ENCODE data around the gene TEDC1. TPM values are rescaled to one million over a fixed set of nuclear protein-coding genes. Genes with fewer than 3 reads are reported as not detected.

TEDC1 gene
- total RNA-seq (2022; extraction: Qiagen RNA extraction; ENCODE audit: low read depth) = 32.7 to 51.3 TPM (median 43.3 TPM) in 5 replicates

DNA sequence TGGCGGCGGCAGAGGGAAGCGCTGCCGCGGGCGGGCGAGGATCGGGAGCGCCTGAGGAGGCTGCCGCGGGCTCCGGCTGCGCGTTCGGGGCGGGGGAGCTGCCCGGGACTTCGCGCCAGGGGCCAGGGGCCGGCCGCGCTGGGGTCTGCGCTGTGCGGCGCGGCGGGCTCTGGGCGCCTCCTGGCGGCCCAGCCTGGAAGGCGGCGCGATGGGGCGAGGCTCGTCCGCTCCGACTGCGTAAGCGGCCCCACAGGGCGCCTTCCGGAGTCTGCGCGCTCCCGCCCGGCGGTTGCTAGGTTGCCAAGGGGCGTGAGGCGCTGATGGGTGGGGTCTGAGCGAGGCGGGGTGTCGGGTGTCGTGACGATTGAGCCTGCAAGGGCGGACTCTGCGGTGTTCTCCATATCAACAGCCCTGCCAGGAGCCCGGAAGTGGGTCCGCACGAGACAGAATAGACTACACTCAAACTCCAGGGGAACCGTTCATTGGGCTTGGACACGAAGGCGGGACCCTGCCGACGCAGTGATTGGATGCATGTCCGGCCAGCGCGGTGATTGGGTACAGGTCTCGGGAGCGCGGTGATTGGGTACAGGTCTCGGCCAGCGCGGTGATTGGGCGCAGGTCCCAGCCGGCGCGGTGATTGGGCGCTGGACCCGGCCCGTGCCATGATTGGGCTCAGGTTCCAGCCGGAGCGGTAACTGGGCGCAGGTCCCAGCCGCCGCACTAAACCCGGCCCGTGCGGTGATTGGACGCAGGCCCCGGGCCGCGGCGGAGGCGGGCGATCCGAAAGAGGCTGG is at the start of gene TEDC1:
Gene TEDC1, plus strand, starts transcription at position 675 of the 794 bp plus-strand sequence. CDS start 130 bp downstream, outside the sequence.

GRCh38 chr14:105474483-105475268 is 16.4 kb upstream of the TEDC1 start, which contains the start of gene CRIP2:
Gene CRIP2, plus strand, starts transcription at chr14:105474821. Its CDS starts 42 bp downstream, at chr14:105474863.

DNA sequence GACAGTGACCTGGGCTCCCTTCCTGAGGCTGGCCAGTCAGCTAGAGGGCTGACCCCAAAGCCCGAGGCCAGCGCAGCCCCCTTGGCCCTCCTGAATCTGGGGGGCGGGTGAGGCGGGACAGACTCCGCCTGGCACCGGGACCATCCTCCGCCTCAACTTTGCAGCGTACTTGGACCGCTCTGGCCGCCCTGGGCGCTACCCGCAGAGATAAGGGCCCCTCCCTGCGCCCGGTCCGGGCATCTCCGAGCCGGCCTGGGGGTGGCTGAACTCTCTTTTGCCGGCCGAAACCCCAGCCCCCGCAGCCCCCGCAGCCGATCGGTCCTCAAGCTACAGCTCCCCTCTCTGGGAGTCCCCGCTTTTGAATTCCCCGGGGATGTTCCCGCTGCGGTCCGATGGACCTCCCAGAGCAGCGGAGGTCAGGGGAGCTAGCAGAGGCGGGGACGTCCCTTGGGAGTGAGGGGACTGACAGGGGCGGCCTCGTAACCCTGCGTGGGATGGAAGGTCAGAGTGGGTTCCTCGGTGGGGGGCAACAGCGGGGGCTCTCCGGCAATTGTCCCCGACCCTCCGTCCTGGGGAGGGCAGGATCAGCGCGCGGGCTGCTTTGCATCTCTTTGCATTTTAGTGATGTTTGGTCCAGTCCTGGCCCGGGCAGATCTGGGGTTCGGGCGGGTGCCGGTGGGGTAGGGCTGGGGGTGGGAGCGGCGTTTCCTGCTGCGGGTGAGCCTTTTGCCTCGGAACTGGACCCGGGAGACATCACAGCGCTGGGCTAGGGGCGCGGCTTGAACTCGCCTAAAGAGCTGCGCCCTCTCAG is 4.7 kb upstream of the TEDC1 start, which contains the start of gene CRIP1:
Gene CRIP1, plus strand, starts transcription at position 724 of the 811 bp plus-strand sequence. CDS start 374 bp downstream, outside the sequence.

DNA sequence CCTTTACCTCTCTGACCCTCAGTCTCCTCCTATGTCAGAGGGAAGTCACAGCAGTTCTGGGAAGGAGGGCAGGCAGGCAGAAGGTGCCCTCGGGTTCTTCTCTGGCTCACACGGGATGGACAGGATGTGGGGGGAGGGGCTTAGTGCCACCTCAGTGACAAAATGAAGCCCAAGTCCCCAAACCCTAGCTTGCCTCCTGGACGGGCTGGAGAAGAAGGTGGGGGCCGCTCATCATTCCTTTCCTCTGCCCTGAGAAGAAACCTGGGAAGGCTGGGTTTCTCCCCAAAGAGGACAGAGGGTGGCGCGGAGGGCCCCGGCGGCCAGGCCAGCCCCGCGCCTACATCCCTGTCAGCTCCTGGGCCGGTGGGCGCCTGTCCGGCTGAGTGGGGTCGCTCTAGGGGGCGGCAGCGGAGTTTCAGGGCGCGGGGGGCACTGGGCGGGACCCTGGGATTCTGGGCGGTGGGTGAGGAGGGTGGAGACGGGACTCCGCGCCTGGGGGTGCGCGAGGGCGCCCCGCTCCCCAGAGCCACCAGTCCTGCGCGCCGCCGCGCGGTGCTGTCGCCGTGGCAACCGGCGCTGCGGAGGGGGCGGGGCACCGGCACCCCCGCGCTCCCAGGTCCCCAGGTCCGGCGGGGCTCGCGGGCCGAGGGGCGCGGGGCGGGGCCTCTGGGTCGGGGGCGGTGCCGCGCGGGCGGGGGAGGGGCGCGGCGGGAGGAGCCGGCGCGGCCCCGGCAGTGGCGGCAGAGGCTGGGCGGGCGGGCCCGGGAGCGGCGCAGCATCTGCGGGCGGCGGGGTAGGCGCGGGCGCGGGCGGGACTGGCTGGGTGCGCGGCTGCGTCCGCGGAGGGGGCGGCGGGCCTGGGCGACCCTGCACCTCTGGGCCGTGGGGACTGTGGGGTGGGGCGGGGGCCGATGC is 35.1 kb downstream of the TEDC1 start, which contains the start of gene TMEM121:
Gene TMEM121, plus strand, starts transcription at position 723 of the 915 bp plus-strand sequence. CDS start 2,252 bp downstream, outside the sequence.

Other genes with a start within 250 kb of the TEDC1 start
- 28.9 to 42.9 TPM (median 40.2 TPM) in 5 replicates for gene BTBD6, start 242.7 kb upstream of the TEDC1 start, total RNA-seq (2022; extraction: Qiagen RNA extraction; ENCODE audit: low read depth)
- 22.2 to 28.9 TPM (median 27.6 TPM) in 5 replicates for gene BRF1, start 190.2 kb upstream of the TEDC1 start, total RNA-seq (2022; extraction: Qiagen RNA extraction; ENCODE audit: low read depth)
- 20.3 to 30.9 TPM (median 24.2 TPM) in 5 replicates for gene PACS2, start 176.5 kb upstream of the TEDC1 start, total RNA-seq (2022; extraction: Qiagen RNA extraction; ENCODE audit: low read depth)
- gene TEX22, start 92.7 kb upstream of the TEDC1 start, total RNA-seq (2022; extraction: Qiagen RNA extraction; ENCODE audit: low read depth) = 0.08 to 0.28 TPM (median 0.22 TPM) in 4 of 5 replicates, not detected in the other
- gene MTA1, start 71.4 kb upstream of the TEDC1 start, total RNA-seq (2022; extraction: Qiagen RNA extraction; ENCODE audit: low read depth) = 57.8 to 88.0 TPM (median 75.8 TPM) in 5 replicates
- 92.8 to 162 TPM (median 146 TPM) in 5 replicates for gene CRIP2, start 16.4 kb upstream of the TEDC1 start, total RNA-seq (2022; extraction: Qiagen RNA extraction; ENCODE audit: low read depth)
- 1,651 to 1,885 TPM (median 1,685 TPM) in 5 replicates for gene CRIP1, start 4.4 kb upstream of the TEDC1 start, total RNA-seq (2022; extraction: Qiagen RNA extraction; ENCODE audit: low read depth)
- 3.2 to 9.7 TPM (median 9.0 TPM) in 5 replicates for gene TMEM121, start 35.3 kb downstream of the TEDC1 start, total RNA-seq (2022; extraction: Qiagen RNA extraction; ENCODE audit: low read depth)

All from A549 treated with CpdA at 1 μM for 4 hours (cell line).